ENCODE measurements around the gene BPIFA1.

GRCh38 chr20:33262658-33263065 is 26.9 kb downstream of the BPIFA1 start:
- TF ChIP-seq CTCF (IDR thresholded peaks at IDR 0.05 in 4 of 5, conservative IDR thresholded peaks at IDR 0.05 in 1 of 5) (no peak), POLR2A (IDR thresholded peaks at IDR 0.05) (no peak)
